Adrenal gland (tissue), 12 donors: ENCODE results near the gene CA10. TPM values are rescaled to one million over a fixed set of nuclear protein-coding genes. Genes with fewer than 3 reads are reported as not detected.

Source experiments
- DNase-seq, 7 donors: peaks; one replicate each; pipeline ENCODE4 v3.0.0-alpha.2; 2019 to 2020
- H3K27ac ChIP-seq, 5 donors: fragments of 200-600 bp; sonication (generic) in 4 of 5; 1 replicate in 3 of 5; 2 replicates in 2 of 5; pipeline versions ENCODE4 v1.5.1 to v1.8.0; 2016 to 2020; ENCODE audit warnings: mild to moderate bottlenecking in 1 of 5
- H3K27me3 ChIP-seq: fragments of 200-600 bp; 2 replicates; pipeline ENCODE4 v1.8.0; 2021
- H3K36me3 ChIP-seq, 2 donors: fragments of 200-600 bp; replicated peaks in 1 of 2; 1 replicate in 1 of 2; 2 replicates in 1 of 2; pipeline versions ENCODE4 v1.5.1 to v1.8.0; 2018 to 2022
- H3K4me1 ChIP-seq, 2 donors: fragments of 200-600 bp; replicated peaks in 1 of 2; 1 replicate in 1 of 2; 2 replicates in 1 of 2; pipeline versions ENCODE4 v1.5.1 to v1.8.0; 2018 to 2021
- H3K4me3 ChIP-seq, 4 donors: fragments of 200-600 bp; sonication (generic) in 3 of 4; one replicate each; pipeline ENCODE4 v1.5.1; 2016 to 2018
- H3K9me3 ChIP-seq, 3 donors: fragments of 200-600 bp; sonication (generic) in 1 of 3; replicated peaks in 1 of 3; 1 replicate in 2 of 3; 2 replicates in 1 of 3; pipeline versions ENCODE4 v1.5.1 to v1.8.0; 2016 to 2021
- POLR2A ChIP-seq, 2 donors: fragments of 450-650 bp; IDR thresholded peaks; one replicate each; pipeline ENCODE4 v1.6.1; 2017; ENCODE audit warnings: antibody characterized with exemption in 2 of 2, mild to moderate bottlenecking in 2 of 2, moderate library complexity in 1 of 2
- WGBS, 4 donors: extraction: QIAGEN DNeasy Blood & Tissue Kit in 2 of 4; methylation state at CpG; one replicate each; pipeline versions ENCODE4 v1.1.5 to v1.1.7; 2013 to 2017; 5-methylcytosine and 5-hydroxymethylcytosine counted together
- intact Hi-C, 2 donors: fragments of 100-400 bp; cut with DNase I; formaldehyde crosslinking; loops; one replicate each; pipeline versions ENCODE4 v1.14.1 to v1.15.0; 2022 to 2023
- polyA plus RNA-seq, 3 donors: library from polyadenylated mRNA; stranded (reverse); fragments of 200-250 nt in 2 of 3; fragments of 350-450 nt in 1 of 3; fragmentation: Illumina TruSeq in 1 of 3; extraction: RNeasy Lipid Tissue Mini Kit (QIAGEN cat#74804) in 1 of 3; gene quantifications; one replicate each; pipeline ENCODE4 v1.2.3, GENCODE V29; 2013 to 2014
- total RNA-seq, 9 donors: library from RNA; depleted of rRNA in 4 of 9; stranded (reverse); fragments of >200 nt in 4 of 9; fragments of 120-200 nt in 1 of 9; fragmentation: NEBNext Ultra II Directional in 1 of 9; extraction: Animal tissue kit (Norgen Biotek cat#: 25700) in 1 of 9; gene quantifications; one replicate each; pipeline versions ENCODE4 v1.1.0 to v1.2.4, GENCODE V29; 2013 to 2023
- TF ChIP-seq, protein P1 (sequence below), 6 experiments: fragments of 450-650 bp in 4 of 6; fragments of 200-600 bp in 2 of 6; sonication (generic) in 1 of 6; IDR thresholded peaks; 1 replicate in 5 of 6; 2 replicates in 1 of 6; pipeline versions ENCODE4 v1.5.1 to v1.8.0; 2016 to 2021; ENCODE audit warnings: antibody characterized with exemption in 6 of 6, mild to moderate bottlenecking in 2 of 6, moderate library complexity in 1 of 6
- donor health status: healthy with polysubstance abuse.
- donor health status: Bipolar disorder and iron deficiency.
- donor health status: DM: yes; HTN: yes; CAD: no.
- donor health status: DM: no; HTN: no; CAD: no.
- donor health status: DM: no; HTN: no; CAD: no.
- donor health status: DM: yes; HTN: yes; CAD: no.

Gene CA10
- total and polyA plus RNA-seq, 12 donors: 0.27 to 3.1 (median 2.5) TPM; not detected in 5

DNA sequence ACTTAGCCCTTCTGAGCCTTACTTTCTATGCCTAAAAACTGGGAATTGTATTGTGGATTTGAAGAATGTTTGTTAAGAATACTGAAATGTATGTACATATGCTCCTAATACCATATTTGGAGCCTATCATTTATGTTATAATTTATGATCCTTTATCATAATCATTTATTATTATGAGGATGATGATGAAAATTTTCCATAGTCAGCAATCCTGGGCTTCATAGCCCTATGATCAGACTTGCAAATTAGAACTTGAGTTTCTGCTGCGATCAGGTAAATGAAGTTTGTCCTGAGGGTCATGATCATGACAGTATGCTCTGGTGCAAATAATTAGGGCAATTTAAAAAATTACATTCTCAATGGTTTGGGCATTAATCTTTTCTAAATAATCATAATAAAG lies 147.4 kb downstream of the CA10 start:
- Histone ChIP-seq H3K36me3 (no peaks in the 10 kb centered on the region), H3K27me3 (no peaks in the 10 kb centered on the region), H3K27ac (no peak overlapping the region), H3K4me1 (no peaks in the 10 kb centered on the region), H3K9me3 (peaks cover 0 to 4% (median 0%) of the 10 kb centered on the region in 3 donors), H3K4me3 (no peak overlapping the region)
- no peak for TF ChIP-seq POLR2A (IDR thresholded peaks at IDR 0.05)
- TF ChIP-seq, protein P1, sequence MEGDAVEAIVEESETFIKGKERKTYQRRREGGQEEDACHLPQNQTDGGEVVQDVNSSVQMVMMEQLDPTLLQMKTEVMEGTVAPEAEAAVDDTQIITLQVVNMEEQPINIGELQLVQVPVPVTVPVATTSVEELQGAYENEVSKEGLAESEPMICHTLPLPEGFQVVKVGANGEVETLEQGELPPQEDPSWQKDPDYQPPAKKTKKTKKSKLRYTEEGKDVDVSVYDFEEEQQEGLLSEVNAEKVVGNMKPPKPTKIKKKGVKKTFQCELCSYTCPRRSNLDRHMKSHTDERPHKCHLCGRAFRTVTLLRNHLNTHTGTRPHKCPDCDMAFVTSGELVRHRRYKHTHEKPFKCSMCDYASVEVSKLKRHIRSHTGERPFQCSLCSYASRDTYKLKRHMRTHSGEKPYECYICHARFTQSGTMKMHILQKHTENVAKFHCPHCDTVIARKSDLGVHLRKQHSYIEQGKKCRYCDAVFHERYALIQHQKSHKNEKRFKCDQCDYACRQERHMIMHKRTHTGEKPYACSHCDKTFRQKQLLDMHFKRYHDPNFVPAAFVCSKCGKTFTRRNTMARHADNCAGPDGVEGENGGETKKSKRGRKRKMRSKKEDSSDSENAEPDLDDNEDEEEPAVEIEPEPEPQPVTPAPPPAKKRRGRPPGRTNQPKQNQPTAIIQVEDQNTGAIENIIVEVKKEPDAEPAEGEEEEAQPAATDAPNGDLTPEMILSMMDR (IDR thresholded peaks at IDR 0.05): no peak
- DNase-seq: no peak
- intact Hi-C loops: no loop called here
- 88 to 97% (median 91%) methylated on average over 1 of the region's 1 CpG for WGBS, 4 donors

DNA sequence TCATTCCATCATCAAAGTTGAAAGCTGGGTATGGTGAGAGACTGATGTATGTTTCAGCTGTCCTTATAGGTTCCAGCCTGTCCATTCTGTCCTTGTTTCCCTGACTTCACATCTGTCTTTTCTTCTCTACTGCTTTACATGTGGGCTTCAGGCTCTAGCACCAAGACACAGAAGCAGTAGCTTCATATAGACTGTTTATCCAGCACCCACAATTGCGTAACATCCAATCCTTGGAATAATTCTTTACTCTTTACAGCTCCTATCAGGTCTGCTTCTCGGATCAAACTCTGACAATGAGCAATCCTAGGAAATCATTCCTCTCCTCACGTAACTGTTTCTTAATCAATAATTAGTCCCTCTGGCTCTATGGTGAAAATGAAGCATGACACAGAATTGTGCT lies 158.9 kb downstream of the CA10 start:
- Histone ChIP-seq H3K27ac (no peak overlapping the region), H3K9me3 (no peaks in the 10 kb centered on the region), H3K4me1 (no peaks in the 10 kb centered on the region), H3K36me3 (no peaks in the 10 kb centered on the region), H3K27me3 (no peaks in the 10 kb centered on the region), H3K4me3 (no peak overlapping the region)
- WGBS, 4 donors: 71 to 92% (median 81%) methylated on average over 3 of the region's 3 CpGs
- TF ChIP-seq POLR2A (IDR thresholded peaks at IDR 0.05): no peak
- TF ChIP-seq, protein P1 (IDR thresholded peaks at IDR 0.05): no peak
- intact Hi-C loops: no loop called here
- DNase-seq: no peak

DNA sequence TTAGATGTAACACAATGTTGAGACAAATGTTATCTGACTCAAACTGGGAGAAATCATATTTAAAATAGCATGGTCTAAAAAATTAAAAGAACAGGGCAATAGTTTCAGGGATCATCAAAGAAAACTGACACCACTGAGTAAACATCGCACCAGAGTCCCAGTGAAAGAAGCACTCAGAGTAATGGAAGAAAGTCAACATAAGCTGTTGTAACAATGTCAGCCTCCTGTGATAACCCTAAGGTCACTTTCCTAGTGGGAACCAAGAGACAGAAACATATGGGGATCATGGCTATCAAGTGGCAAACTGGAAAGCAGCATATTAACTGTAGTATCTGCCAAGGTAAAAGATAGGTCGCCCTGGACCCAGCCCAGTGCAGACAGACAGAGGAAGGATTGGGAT lies 160.8 kb downstream of the CA10 start:
- Histone ChIP-seq H3K4me1 (no peaks in the 10 kb centered on the region), H3K36me3 (no peaks in the 10 kb centered on the region), H3K27ac (no peak overlapping the region), H3K9me3 (no peaks in the 10 kb centered on the region), H3K27me3 (no peaks in the 10 kb centered on the region), H3K4me3 (no peak overlapping the region)
- TF ChIP-seq, protein P1 (IDR thresholded peaks at IDR 0.05): no peak
- no peak for TF ChIP-seq POLR2A (IDR thresholded peaks at IDR 0.05)
- no peak for DNase-seq
- intact Hi-C loops: no loop called here
- WGBS, 4 donors: 71 to 81% (median 77%) methylated on average over 2 of the region's 2 CpGs

DNA sequence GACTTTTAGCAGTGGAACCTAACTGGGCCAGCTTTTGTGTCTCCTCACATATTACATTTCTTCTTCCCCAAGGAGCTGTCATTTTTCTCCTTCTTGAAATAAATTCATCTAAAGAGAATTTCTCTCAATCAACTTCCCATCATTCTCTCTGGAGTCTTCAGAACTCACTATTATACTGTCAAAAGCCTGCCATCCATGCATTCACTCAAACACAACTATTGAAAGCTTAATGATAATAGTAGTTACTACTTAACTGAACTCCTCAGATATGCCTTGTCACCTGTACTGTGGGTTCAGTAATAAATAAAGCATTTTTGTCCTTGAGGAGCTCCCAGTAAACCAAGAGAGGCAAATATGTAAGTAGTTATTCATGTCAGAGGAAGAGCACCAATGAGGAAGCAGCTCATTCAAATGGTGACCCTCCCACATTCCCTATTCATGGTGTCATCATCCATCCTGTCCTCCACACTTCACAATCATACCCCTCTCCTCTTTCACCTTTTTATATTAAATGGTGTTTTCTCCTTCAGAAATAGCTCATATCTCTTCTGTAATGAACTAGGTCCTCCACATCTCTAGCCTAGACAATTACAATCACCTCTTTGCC lies 162.6 kb downstream of the CA10 start:
- H3K4me3 ChIP-seq: no peak overlapping the region
- no peaks in the 10 kb centered on the region for H3K4me1 ChIP-seq
- no peaks in the 10 kb centered on the region for H3K9me3 ChIP-seq
- intact Hi-C loops: no loop called here
- no peaks in the 10 kb centered on the region for H3K27me3 ChIP-seq
- no peak overlapping the region for H3K27ac ChIP-seq
- H3K36me3 ChIP-seq: no peaks in the 10 kb centered on the region
- no peak for DNase-seq
- TF ChIP-seq POLR2A (IDR thresholded peaks at IDR 0.05): no peak
- TF ChIP-seq, protein P1 (IDR thresholded peaks at IDR 0.05): no peak
